ENCODE results near the gene ICAM5.

DNA sequence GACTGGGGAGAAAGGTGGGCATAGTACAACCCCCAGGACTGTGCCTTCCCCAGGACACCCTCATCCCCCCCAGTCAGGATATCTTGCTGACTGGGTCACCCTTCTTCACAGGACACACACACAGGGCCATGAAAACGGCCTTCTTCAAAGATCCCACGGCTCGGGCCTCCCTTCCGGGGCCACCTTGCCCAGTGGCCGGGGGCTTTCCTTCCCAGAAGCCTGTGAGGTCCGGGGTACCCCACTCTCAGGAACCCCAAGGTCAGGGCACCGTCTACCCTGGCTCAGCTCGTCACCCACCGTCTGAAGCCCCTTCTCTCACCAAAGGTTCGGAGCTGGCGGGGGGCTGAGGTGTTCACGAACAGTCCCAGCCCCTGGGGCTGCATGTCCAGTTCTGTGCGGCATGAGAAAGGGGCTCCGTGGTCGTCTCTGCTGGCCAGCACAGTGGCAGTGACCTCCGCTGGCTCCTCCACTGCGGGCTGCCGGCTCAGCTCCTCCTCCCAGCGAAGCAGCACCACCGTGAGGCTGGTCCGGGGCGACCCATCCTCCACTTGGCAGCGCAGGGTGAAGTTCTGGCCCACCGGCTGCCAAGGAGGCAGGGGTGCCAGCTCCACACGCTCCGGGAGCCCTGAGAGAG is 45.7 kb downstream of the ICAM5 start:
- TF ChIP-seq, protein P1, sequence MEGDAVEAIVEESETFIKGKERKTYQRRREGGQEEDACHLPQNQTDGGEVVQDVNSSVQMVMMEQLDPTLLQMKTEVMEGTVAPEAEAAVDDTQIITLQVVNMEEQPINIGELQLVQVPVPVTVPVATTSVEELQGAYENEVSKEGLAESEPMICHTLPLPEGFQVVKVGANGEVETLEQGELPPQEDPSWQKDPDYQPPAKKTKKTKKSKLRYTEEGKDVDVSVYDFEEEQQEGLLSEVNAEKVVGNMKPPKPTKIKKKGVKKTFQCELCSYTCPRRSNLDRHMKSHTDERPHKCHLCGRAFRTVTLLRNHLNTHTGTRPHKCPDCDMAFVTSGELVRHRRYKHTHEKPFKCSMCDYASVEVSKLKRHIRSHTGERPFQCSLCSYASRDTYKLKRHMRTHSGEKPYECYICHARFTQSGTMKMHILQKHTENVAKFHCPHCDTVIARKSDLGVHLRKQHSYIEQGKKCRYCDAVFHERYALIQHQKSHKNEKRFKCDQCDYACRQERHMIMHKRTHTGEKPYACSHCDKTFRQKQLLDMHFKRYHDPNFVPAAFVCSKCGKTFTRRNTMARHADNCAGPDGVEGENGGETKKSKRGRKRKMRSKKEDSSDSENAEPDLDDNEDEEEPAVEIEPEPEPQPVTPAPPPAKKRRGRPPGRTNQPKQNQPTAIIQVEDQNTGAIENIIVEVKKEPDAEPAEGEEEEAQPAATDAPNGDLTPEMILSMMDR (IDR thresholded peaks at IDR 0.05; ENCODE audit: poor library complexity, severe bottlenecking) = no peak
- TF ChIP-seq POLR2AphosphoS5 (IDR thresholded peaks at IDR 0.05) (no peak), TAF1 (IDR thresholded peaks at IDR 0.05; ENCODE audit: low read depth) (no peak), RAD21 (conservative IDR thresholded peaks at IDR 0.05) (no peak), EZH2 (IDR thresholded peaks at IDR 0.05; ENCODE audit: borderline replicate concordance, insufficient read depth, low read length, poor library complexity, severe bottlenecking) (no peak), SMC3 (conservative IDR thresholded peaks at IDR 0.05; ENCODE audit: poor library complexity) (no peak), MXI1 (conservative IDR thresholded peaks at IDR 0.05; ENCODE audit: poor library complexity, severe bottlenecking) (no peak), EP300 (conservative IDR thresholded peaks at IDR 0.05; ENCODE audit: poor library complexity, severe bottlenecking) (no peak)
